ENCODE data around the gene TOM1. TPM values are rescaled to one million over a fixed set of nuclear protein-coding genes. Genes with fewer than 3 reads are reported as not detected.

TOM1 gene
- total RNA-seq, 1 experiment from 2014 or later = 22.3 TPM

DNA sequence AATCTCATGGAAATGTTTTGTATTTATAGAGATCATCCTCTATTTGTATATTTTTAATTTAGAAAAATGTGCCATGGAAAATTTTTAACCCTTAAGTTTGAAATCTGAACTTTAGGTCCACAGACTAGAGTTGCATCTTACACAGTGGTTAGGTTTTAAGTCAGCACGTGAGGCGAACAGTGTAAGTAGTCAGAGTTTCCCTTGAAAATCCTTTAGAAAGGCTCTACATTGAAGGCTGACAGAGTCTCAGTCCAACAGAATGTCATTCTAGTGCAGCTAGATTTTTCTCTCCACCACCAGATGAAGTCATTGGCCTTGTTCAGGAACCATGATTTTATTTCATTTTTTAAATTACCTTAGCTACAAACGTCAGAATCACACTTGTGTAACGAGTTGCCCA, 23.7 kb upstream of the TOM1 start:
- Histone ChIP-seq H2AK5ac (ENCODE audit: insufficient read length, low read length) (no peak overlapping the region), H2BK12ac (ENCODE audit: insufficient read length, low read depth, low read length) (no peak overlapping the region), H4K5ac (ENCODE audit: insufficient read length, low read depth, low read length) (no peak overlapping the region), H4K91ac (ENCODE audit: insufficient read length, low read depth, low read length) (no peak overlapping the region), H3K56ac (ENCODE audit: insufficient read length, low read depth, low read length) (no peak overlapping the region), H2BK20ac (ENCODE audit: low read depth, low read length, poor library complexity, severe bottlenecking) (no peak overlapping the region), H2AFZ (ENCODE audit: low read length) (no peak overlapping the region), H2BK5ac (ENCODE audit: insufficient read length, low read length) (no peak overlapping the region), H3K79me1 (ENCODE audit: insufficient read depth, low read depth, low read length, poor library complexity, severe bottlenecking) (no peaks in the 10 kb centered on the region), H3K27me3 (ENCODE audit: insufficient read depth, low read length) (no peaks in the 10 kb centered on the region), H3K9ac (ENCODE audit: extremely low read depth, insufficient read length, low read length) (no peak overlapping the region), H3K18ac (ENCODE audit: insufficient read length, low read depth, low read length) (no peak overlapping the region), H4K20me1 (ENCODE audit: control insufficient read depth, insufficient read depth, insufficient read length) (no peaks in the 10 kb centered on the region), H4K8ac (replicated peaks; ENCODE audit: insufficient read length, low read depth, low read length) (no peak overlapping the region), H3K79me2 (ENCODE audit: insufficient read depth, low read length) (peaks cover 2% of the 10 kb centered on the region; the same call in 1 of the 2 replicates), H3K14ac (ENCODE audit: insufficient read depth, low read length) (no peak overlapping the region), H3T11ph (ENCODE audit: low read length) (no peak overlapping the region), H3K4me1 (ENCODE audit: insufficient read depth, low read length) (no peaks in the 10 kb centered on the region), H3K23me2 (ENCODE audit: insufficient read length, low read depth, low read length, poor library complexity, severe bottlenecking) (no peaks in the 10 kb centered on the region), H2BK120ac (ENCODE audit: low read depth, low read length, poor library complexity, severe bottlenecking) (no peak overlapping the region), H3K27ac (ENCODE audit: insufficient read length, low read depth, low read length) (no peak overlapping the region), H3K4me2 (ENCODE audit: insufficient read depth, insufficient read length, low read length) (no peak overlapping the region), H2BK15ac (ENCODE audit: low read depth, low read length) (no peak overlapping the region), H3K9me3 (ENCODE audit: control insufficient read depth, low read depth, low read length) (no peaks in the 10 kb centered on the region), H3K23ac (ENCODE audit: insufficient read length, low read depth, low read length) (no peak overlapping the region), H3K4ac (ENCODE audit: low read depth, low read length) (no peak overlapping the region)
- TF ChIP-seq, protein P1, sequence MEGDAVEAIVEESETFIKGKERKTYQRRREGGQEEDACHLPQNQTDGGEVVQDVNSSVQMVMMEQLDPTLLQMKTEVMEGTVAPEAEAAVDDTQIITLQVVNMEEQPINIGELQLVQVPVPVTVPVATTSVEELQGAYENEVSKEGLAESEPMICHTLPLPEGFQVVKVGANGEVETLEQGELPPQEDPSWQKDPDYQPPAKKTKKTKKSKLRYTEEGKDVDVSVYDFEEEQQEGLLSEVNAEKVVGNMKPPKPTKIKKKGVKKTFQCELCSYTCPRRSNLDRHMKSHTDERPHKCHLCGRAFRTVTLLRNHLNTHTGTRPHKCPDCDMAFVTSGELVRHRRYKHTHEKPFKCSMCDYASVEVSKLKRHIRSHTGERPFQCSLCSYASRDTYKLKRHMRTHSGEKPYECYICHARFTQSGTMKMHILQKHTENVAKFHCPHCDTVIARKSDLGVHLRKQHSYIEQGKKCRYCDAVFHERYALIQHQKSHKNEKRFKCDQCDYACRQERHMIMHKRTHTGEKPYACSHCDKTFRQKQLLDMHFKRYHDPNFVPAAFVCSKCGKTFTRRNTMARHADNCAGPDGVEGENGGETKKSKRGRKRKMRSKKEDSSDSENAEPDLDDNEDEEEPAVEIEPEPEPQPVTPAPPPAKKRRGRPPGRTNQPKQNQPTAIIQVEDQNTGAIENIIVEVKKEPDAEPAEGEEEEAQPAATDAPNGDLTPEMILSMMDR (conservative IDR thresholded peaks at IDR 0.05) = no peak
- Mint-ChIP-seq H3K27ac (no peak overlapping the region), H3K27me3 (ENCODE audit: low read depth) (no peaks in the 10 kb centered on the region), H3K4me3 (no peak overlapping the region), H3K4me1 (0 out of 4 replicates have a peak, but pooled peaks cover 0 to 2% of the 10 kb centered on the region in 2 experiments), H3K9me3 (no peaks in the 10 kb centered on the region), H3K36me3 (ENCODE audit: insufficient read depth in 1 of 3, low read depth in 3 of 3) (peaks cover 11 to 62% (median 57%) of the 10 kb centered on the region in 3 experiments; a peak in 6 of 7 replicates)
- WGBS (ENCODE audit: extremely low coverage, insufficient read length, low lambda C conversion rate) = no CpG with 5 or more reads among the region's 4 CpGs
- no peak for DNase-seq
